GM20000 (cell line): ENCODE results near the gene LARP7.

ENCODE experiments used
- DNase-seq: peaks from one replicate; pipeline ENCODE4 v3.0.0; 2012; ENCODE audit warnings: low spot score
- CTCF ChIP-seq: IDR thresholded peaks from 2 replicates; pipeline ENCODE4 v1.5.1; 2012; ENCODE audit warnings: mild to moderate bottlenecking, control low read depth; ENCODE audit errors: extremely low read depth, missing control alignments

LARP7 gene

GRCh38 chr4:112680996-112681395, 44.1 kb downstream of the LARP7 start:
- TF ChIP-seq CTCF = no peak
- no peak for DNase-seq

GRCh38 chr4:112693507-112693906, 56.6 kb downstream of the LARP7 start:
- TF ChIP-seq CTCF = no peak
- no peak for DNase-seq

GRCh38 chr4:112700679-112701078, 63.7 kb downstream of the LARP7 start:
- no peak for TF ChIP-seq CTCF
- DNase-seq = no peak

GRCh38 chr4:112702892-112703291, 65.9 kb downstream of the LARP7 start:
- DNase-seq = no peak
- no peak for TF ChIP-seq CTCF

- no peak for TF ChIP-seq CTCF
- DNase-seq = no peak
Observed at GRCh38 chr4:112704322-112704721, 67.4 kb downstream of the LARP7 start.

GRCh38 chr4:112704991-112705845, 68.3 kb downstream of the LARP7 start:
- peak; percentile 40 for DNase-seq
- no peak for TF ChIP-seq CTCF

- DNase-seq = peak; percentile 52
Observed at GRCh38 chr4:112705891-112706839, 69.2 kb downstream of the LARP7 start.
